T-cell (primary cell): ENCODE results near the gene ENPP6. TPM values are rescaled to one million over a fixed set of nuclear protein-coding genes. Genes with fewer than 3 reads are reported as not detected.
A peak's percentile ranks its signal among the peaks of the same experiment; 100 is the strongest.

Experiments
- ATAC-seq, 4 experiments: fragments of 200-7000 bp in 3 of 4; fragments of 150-1000 bp in 1 of 4; cut with Tn5 transposase; replicated peaks in 1 of 4; 1 replicate in 3 of 4; 2 replicates in 1 of 4; pipeline ENCODE4 v1.10.0; 2021; ENCODE audit warnings: moderate library complexity in 3 of 4, mild to moderate bottlenecking in 2 of 4, moderate number of reproducible peaks in 1 of 4
- CTCF ChIA-PET, 2 donors: fragments of 300-600 bp; sonication (Branson Sonifier 250); formaldehyde crosslinking; loops; one replicate each; lab custom pipeline; 2022; ENCODE audit warnings: antibody characterized with exemption in 2 of 2; lab: Charles Lee
- POLR2A ChIA-PET, 2 donors: fragments of 300-600 bp; sonication (Branson Sonifier 250); formaldehyde crosslinking; loops; one replicate each; lab custom pipeline; 2022; ENCODE audit warnings: antibody characterized with exemption in 2 of 2; lab: Charles Lee
- DNase-seq, 35 experiments: peaks; one replicate each; pipeline versions ENCODE4 v3.0.0 to v3.0.0-alpha.2; 2013 to 2023
- H3K27ac ChIP-seq: one replicate; pipeline ENCODE4 v1.5.1; 2013; ENCODE audit warnings: low read length
- H3K27me3 ChIP-seq, 2 experiments: replicated peaks in 1 of 2; 1 replicate in 1 of 2; 2 replicates in 1 of 2; pipeline versions ENCODE4 v1.6.1 to v1.7.0; 2013; ENCODE audit warnings: low read length in 1 of 2, mixed read lengths in 1 of 2; ENCODE audit not compliant: control insufficient read depth in 2 of 2, insufficient read depth in 2 of 2; ENCODE audit errors: extremely low read depth in 1 of 2
- H3K36me3 ChIP-seq, 2 donors: 1 replicate in 1 of 2; 2 replicates in 1 of 2; pipeline versions ENCODE4 v1.6.1 to v1.7.0; 2013; ENCODE audit warnings: low read length in 1 of 2; ENCODE audit not compliant: control insufficient read depth in 2 of 2, insufficient read depth in 1 of 2; ENCODE audit errors: extremely low read depth in 1 of 2
- H3K4me1 ChIP-seq, 2 experiments: 1 replicate in 1 of 2; 2 replicates in 1 of 2; pipeline versions ENCODE4 v1.6.1 to v1.7.0; 2013; ENCODE audit warnings: low read length in 2 of 2, mixed read lengths in 1 of 2; ENCODE audit not compliant: insufficient read depth in 2 of 2, control insufficient read depth in 1 of 2; ENCODE audit errors: extremely low read depth in 1 of 2
- H3K4me3 ChIP-seq, 2 donors: 1 replicate in 1 of 2; 2 replicates in 1 of 2; pipeline versions ENCODE4 v1.5.1 to v1.7.0; 2013; ENCODE audit warnings: mild to moderate bottlenecking in 2 of 2, low read length in 1 of 2, moderate library complexity in 1 of 2; ENCODE audit not compliant: control insufficient read depth in 1 of 2; ENCODE audit errors: extremely low read depth in 1 of 2
- H3K9me3 ChIP-seq: 2 replicates; pipeline ENCODE4 v1.7.0; 2013
- H3K27ac Mint-ChIP-seq, 2 donors: one replicate each; pipeline ENCODE4 v1.8.0; 2020 to 2021; ENCODE audit warnings: mild to moderate bottlenecking in 2 of 2, mixed read lengths in 2 of 2
- H3K27me3 Mint-ChIP-seq, 2 donors: one replicate each; pipeline ENCODE4 v1.8.0; 2021 to 2022; ENCODE audit warnings: mixed read lengths in 2 of 2
- H3K36me3 Mint-ChIP-seq: one replicate; pipeline ENCODE4 v1.8.0; 2021; ENCODE audit warnings: mixed read lengths
- H3K4me1 Mint-ChIP-seq, 3 donors: one replicate each; pipeline ENCODE4 v1.8.0; 2020 to 2022; ENCODE audit warnings: mixed read lengths in 3 of 3, mild to moderate bottlenecking in 1 of 3
- H3K4me3 Mint-ChIP-seq, 3 donors: one replicate each; pipeline ENCODE4 v1.8.0; 2020 to 2022; ENCODE audit warnings: mild to moderate bottlenecking in 3 of 3, mixed read lengths in 3 of 3, moderate library complexity in 3 of 3
- H3K9me3 Mint-ChIP-seq, 3 donors: one replicate each; pipeline ENCODE4 v1.8.0; 2020 to 2022; ENCODE audit warnings: mixed read lengths in 3 of 3
- WGBS: methylation state at CpG from one replicate; pipeline ENCODE4 v1.1.5; 2013; ENCODE audit warnings: missing lambda C conversion rate; ENCODE audit not compliant: insufficient coverage; 5-methylcytosine and 5-hydroxymethylcytosine counted together
- total RNA-seq, 35 experiments: library from RNA in 6 of 35; stranded (reverse) in 6 of 35; fragments of 120-200 nt in 1 of 35; gene quantifications; one replicate each; pipeline versions ENCODE4 v1.2.1 to v1.2.4 and lab custom pipeline; 2013 to 2026

Gene ENPP6
- total RNA-seq, 5 donors from 2014 or later (not counting 1 experiment from before 2014, with no cell fraction given): not detected

DNA sequence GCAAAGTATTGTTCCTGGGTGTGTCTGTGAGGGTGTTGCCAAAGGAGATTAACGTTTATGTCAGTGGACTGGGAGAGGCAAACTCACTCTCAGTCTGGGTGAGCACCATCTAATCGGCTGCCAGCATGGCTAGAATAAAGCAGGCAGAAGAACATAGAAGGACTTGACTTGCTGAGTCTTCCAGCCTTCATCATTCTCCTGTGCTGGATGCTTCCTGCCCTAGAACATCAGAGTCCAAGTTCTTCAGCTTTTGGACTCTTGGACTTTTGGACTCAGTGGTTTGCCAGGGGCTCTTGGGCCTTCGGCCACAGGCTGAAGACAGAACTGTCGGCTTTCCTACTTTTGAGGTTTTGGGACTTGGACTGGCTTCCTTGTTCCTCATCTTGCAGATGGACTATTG, 15.3 kb upstream of the ENPP6 start:
- ChIA-PET CTCF (no interaction called here), POLR2A (no interaction called here)

DNA sequence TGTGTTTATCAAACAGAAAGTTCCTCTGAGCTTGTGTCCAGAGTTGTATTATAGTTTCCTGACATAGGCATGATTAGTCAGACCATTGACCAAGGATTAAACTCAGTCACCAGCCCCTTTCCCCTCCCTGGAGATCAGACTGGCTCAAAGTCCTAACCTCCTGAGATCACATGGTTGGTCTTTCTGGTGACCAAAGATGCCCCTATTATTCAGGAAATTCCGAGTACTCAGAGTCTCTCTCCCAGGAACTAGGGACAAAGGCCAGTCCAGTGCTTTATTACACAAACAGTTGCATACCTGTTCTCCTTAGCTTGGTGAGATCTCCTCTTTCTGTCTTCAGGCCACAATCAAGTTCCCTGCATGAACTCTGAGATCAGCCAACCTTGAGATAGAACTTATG, 14.5 kb upstream of the ENPP6 start:
- H3K36me3 Mint-ChIP-seq: no peaks in the 10 kb centered on the region
- POLR2A ChIA-PET: no interaction called here
- Histone ChIP-seq H3K4me1 (peaks cover 19% of the 10 kb centered on the region in 2 experiments), H3K27ac (no peak overlapping the region), H3K36me3 (no peaks in the 10 kb centered on the region), H3K9me3 (no peaks in the 10 kb centered on the region), H3K4me3 (no peak overlapping the region), H3K27me3 (no peaks in the 10 kb centered on the region)
- H3K27ac Mint-ChIP-seq: no peak overlapping the region
- ATAC-seq (no peak), DNase-seq (no peak)
- H3K27me3 Mint-ChIP-seq: peaks cover 0 to 2% of the 10 kb centered on the region in 2 donors
- H3K4me3 Mint-ChIP-seq: no peak overlapping the region
- no peaks in the 10 kb centered on the region for H3K9me3 Mint-ChIP-seq
- WGBS: 83% methylated on average over 1 of the region's 1 CpG
- peaks cover 28 to 36% (median 36%) of the 10 kb centered on the region in 3 donors for H3K4me1 Mint-ChIP-seq
- CTCF ChIA-PET: no interaction called here

More for the DNA sequence above, 15.3 kb upstream of the ENPP6 start:
- no peaks in the 10 kb centered on the region for H3K9me3 Mint-ChIP-seq
- WGBS: 83% methylated on average over 2 of the region's 4 CpGs
- H3K27me3 Mint-ChIP-seq: peaks cover 0 to 2% of the 10 kb centered on the region in 2 donors
- no peak for ATAC-seq
- no peak overlapping the region for H3K27ac Mint-ChIP-seq
- no peak overlapping the region for H3K4me3 Mint-ChIP-seq
- H3K27me3 ChIP-seq: no peaks in the 10 kb centered on the region
- no peaks in the 10 kb centered on the region for H3K36me3 Mint-ChIP-seq
- no peaks in the 10 kb centered on the region for H3K9me3 ChIP-seq
- H3K4me1 Mint-ChIP-seq: peaks cover 33 to 41% (median 41%) of the 10 kb centered on the region in 3 donors
- no peak overlapping the region for H3K4me3 ChIP-seq
- H3K27ac ChIP-seq: no peak overlapping the region
- no peaks in the 10 kb centered on the region for H3K36me3 ChIP-seq
- peaks cover 19% of the 10 kb centered on the region in 2 experiments for H3K4me1 ChIP-seq
- DNase-seq: no peak

DNA sequence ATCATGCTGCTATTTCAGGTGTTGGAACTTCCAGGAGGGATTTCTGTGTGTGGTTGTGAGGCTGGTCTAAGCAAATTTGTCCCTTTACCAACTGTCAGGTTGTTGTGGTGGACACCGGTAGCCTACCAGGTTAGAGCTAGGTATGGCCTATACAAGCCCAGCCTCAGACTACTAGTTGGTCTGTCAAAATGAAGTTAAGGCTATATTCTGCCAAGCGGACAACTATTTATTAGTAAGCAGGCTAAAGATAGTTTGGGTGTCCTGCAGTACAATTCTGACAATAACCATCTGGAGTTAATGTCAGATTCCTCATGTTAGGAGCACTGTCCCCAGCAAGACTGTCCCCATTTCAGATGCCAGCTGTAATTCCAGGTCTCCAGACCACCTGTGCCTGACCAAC, 13.9 kb upstream of the ENPP6 start:
- Mint-ChIP-seq H3K4me1 (peaks cover 28 to 32% (median 30%) of the 10 kb centered on the region in 3 donors), H3K27me3 (peaks cover 0 to 2% of the 10 kb centered on the region in 2 donors), H3K36me3 (no peaks in the 10 kb centered on the region), H3K9me3 (no peaks in the 10 kb centered on the region), H3K4me3 (no peak overlapping the region), H3K27ac (peak overlapping the region in 1 of 2 donors; percentile 18)
- no peaks in the 10 kb centered on the region for H3K9me3 ChIP-seq
- no peak overlapping the region for H3K27ac ChIP-seq
- H3K27me3 ChIP-seq: no peaks in the 10 kb centered on the region
- no peak for ATAC-seq
- H3K36me3 ChIP-seq: no peaks in the 10 kb centered on the region
- ChIA-PET CTCF (interaction anchor here (0.7 kb wide), 2 partner anchors 18 to 26 kb away, joined by 3 to 4 read pairs; no protein-coding TSS in a partner anchor), POLR2A (interaction anchor here in 1 of 2 donors (0.6 to 0.7 kb wide), 2 partner anchors 217 to 417 kb away, joined by 3 to 4 read pairs; no protein-coding TSS in a partner anchor)
- no peak for DNase-seq
- H3K4me1 ChIP-seq: peaks cover 19% of the 10 kb centered on the region in 2 experiments
- 89% methylated on average over 1 of the region's 2 CpGs for WGBS
- H3K4me3 ChIP-seq: no peak overlapping the region

DNA sequence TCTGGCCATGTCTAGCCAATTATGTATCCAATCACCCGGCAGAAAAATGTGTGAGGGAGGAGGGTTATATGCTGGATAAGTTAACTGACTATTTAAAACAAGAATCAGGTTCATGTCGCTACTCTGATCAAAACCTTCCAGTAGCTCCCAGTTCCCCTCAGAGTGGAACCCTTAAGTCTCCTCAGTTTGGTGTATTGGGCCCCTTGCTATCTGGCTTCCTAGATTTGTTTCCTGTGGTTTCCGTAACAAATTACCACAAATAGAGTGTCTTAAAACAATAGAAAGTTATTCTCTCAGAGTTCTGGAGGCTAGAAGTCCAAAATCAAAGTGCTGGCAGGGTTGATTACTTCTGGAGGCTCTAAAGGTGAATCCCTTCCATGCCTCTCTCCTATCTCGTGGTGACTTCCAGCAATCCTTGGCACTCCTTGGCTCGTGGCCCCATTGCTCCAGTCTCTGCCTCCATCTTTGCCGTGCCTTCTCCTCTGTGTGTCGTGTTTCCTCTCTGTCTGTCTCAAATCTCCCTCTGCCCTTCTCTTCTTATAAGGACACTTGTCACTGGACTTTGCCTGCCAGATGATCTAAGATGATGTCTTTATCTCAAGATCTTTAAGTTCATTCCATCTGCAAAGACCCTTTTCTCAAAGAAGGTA, 10.5 kb upstream of the ENPP6 start:
- H3K4me3 ChIP-seq: no peak overlapping the region
- H3K4me1 ChIP-seq: peaks cover 19% of the 10 kb centered on the region in 2 experiments
- Mint-ChIP-seq H3K9me3 (peaks cover 0 to 2% (median 2%) of the 10 kb centered on the region in 3 donors), H3K27ac (no peak overlapping the region), H3K4me1 (peaks cover 25 to 30% (median 28%) of the 10 kb centered on the region in 3 donors), H3K27me3 (peaks cover 2 to 7% of the 10 kb centered on the region in 2 donors), H3K36me3 (no peaks in the 10 kb centered on the region), H3K4me3 (peak overlapping the region in 1 of 3 donors; percentile 36)
- no peaks in the 10 kb centered on the region for H3K27me3 ChIP-seq
- H3K27ac ChIP-seq: no peak overlapping the region
- no peak for ATAC-seq
- H3K9me3 ChIP-seq: no peaks in the 10 kb centered on the region
- POLR2A ChIA-PET: no interaction called here
- no peaks in the 10 kb centered on the region for H3K36me3 ChIP-seq
- CTCF ChIA-PET: no interaction called here
- 85% methylated on average over 4 of the region's 7 CpGs for WGBS
- no peak for DNase-seq

DNA sequence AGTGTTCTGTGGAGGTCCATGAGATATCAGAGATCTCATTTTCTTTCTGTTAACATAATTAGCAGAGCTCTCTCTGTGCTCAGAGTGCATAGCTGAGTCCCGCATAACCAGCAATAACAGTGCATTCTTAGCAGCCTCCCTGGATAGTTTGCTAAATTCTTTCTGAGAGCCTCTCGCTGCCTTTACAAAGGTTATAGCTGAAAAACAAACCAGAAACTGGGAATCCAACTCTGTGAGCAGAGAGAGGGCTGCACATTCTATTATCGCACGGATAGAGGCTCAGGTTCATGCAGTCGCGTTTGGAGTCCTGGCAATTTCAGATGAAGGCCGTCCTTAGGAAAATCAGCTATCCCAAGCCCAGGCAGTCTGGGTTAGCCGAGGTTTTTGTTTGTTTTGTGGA, 1.2 kb downstream of the ENPP6 start:
- H3K36me3 Mint-ChIP-seq: no peaks in the 10 kb centered on the region
- ChIA-PET CTCF (interaction anchor here in 1 of 2 donors (0.6 kb wide), 1 partner anchor 11 kb away, joined by 3 read pairs; no protein-coding TSS in a partner anchor), POLR2A (interaction anchor here in 1 of 2 donors (0.6 kb wide), 1 partner anchor 338 kb away, joined by 3 read pairs; no protein-coding TSS in a partner anchor)
- Histone ChIP-seq H3K27ac (no peak overlapping the region), H3K4me3 (no peak overlapping the region), H3K36me3 (no peaks in the 10 kb centered on the region), H3K27me3 (peaks cover 0 to 15% of the 10 kb centered on the region in 2 experiments), H3K4me1 (no peaks in the 10 kb centered on the region), H3K9me3 (no peaks in the 10 kb centered on the region)
- no peaks in the 10 kb centered on the region for H3K4me1 Mint-ChIP-seq
- no peak for ATAC-seq
- no peak overlapping the region for H3K4me3 Mint-ChIP-seq
- WGBS: 87% methylated on average over 7 of the region's 8 CpGs
- DNase-seq: no peak
- no peaks in the 10 kb centered on the region for H3K9me3 Mint-ChIP-seq
- no peak overlapping the region for H3K27ac Mint-ChIP-seq
- H3K27me3 Mint-ChIP-seq: peaks cover 16 to 19% of the 10 kb centered on the region in 2 donors

DNA sequence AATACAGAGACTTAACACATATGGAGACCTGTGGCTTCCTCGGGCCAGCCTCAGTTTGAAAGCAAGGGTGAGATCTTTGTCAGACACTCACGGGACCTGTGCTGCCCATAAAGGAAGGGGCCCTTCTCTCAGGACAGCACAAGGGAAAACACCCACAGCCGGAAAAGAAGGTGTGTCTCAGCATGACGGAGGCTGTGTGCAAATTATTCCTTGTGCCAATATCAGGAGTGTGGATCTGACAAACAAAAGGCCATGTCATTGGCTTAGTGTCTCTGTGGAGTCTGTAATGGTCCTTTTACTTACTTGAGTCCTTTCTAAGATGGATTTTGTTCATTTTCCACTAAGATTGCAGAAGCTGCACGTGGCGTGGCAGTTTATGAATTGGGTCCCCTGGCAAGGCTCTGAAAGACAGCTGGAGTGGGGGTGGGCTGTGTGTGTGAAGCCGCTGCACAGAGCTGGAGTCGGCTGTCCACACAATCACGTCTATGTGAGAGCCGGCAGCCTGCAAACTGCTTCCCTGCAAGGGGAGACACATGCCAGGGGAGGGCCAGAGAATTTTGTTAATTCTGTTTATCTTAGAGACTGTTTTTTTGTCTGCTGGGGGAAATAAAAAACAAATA, 1.9 kb downstream of the ENPP6 start:
- H3K27ac Mint-ChIP-seq: no peak overlapping the region
- H3K36me3 Mint-ChIP-seq: no peaks in the 10 kb centered on the region
- no peaks in the 10 kb centered on the region for H3K4me1 Mint-ChIP-seq
- peaks cover 0 to 15% of the 10 kb centered on the region in 2 experiments for H3K27me3 ChIP-seq
- no peaks in the 10 kb centered on the region for H3K9me3 Mint-ChIP-seq
- ChIA-PET CTCF (no interaction called here), POLR2A (interaction anchor here in 1 of 2 donors (0.6 kb wide), 1 partner anchor 339 kb away, joined by 3 read pairs; no protein-coding TSS in a partner anchor)
- H3K4me3 ChIP-seq: no peak overlapping the region
- no peak for DNase-seq
- no peaks in the 10 kb centered on the region for H3K36me3 ChIP-seq
- H3K4me1 ChIP-seq: no peaks in the 10 kb centered on the region
- ATAC-seq: no peak
- no peak overlapping the region for H3K27ac ChIP-seq
- no peak overlapping the region for H3K4me3 Mint-ChIP-seq
- peaks cover 13 to 19% of the 10 kb centered on the region in 2 donors for H3K27me3 Mint-ChIP-seq
- WGBS: 67% methylated on average over 8 of the region's 10 CpGs
- no peaks in the 10 kb centered on the region for H3K9me3 ChIP-seq
